ENCODE data around the gene CHD5.

Gene CHD5

GRCh38 chr1:6200188-6200809, 20.2 kb upstream of the CHD5 start:
- no peak for DNase-seq

GRCh38 chr1:6199298-6200187, 19.4 kb upstream of the CHD5 start, which contains the start of gene RPL22:
TSS of gene RPL22 (minus strand) at chr1:6199595. CDS start at chr1:6199573, 22 bp downstream.
- DNase-seq, result peak; percentile 97

- no peak for DNase-seq
Observed at GRCh38 chr1:6198646-6199297, 18.7 kb upstream of the CHD5 start.

- DNase-seq, result no peak
Observed at GRCh38 chr1:6197746-6198427, 17.8 kb upstream of the CHD5 start.

GRCh38 chr1:6191968-6192367, 11.8 kb upstream of the CHD5 start:
- no peak for DNase-seq

- no peak for DNase-seq
Observed at GRCh38 chr1:6188466-6188865, 8.3 kb upstream of the CHD5 start.

- DNase-seq, result no peak
Observed at GRCh38 chr1:6185635-6186382, 5.7 kb upstream of the CHD5 start.

GRCh38 chr1:6185151-6185550, 5.0 kb upstream of the CHD5 start:
- DNase-seq, result no peak

- no peak for DNase-seq
Observed at GRCh38 chr1:6184083-6184783, 4.1 kb upstream of the CHD5 start.

GRCh38 chr1:6183520-6183989, 3.4 kb upstream of the CHD5 start:
- DNase-seq, result no peak

GRCh38 chr1:6181347-6181770, 1.2 kb upstream of the CHD5 start:
- DNase-seq, result no peak

GRCh38 chr1:6180707-6181311, 688 bp upstream of the CHD5 start:
- DNase-seq, result no peak

- no peak for DNase-seq
Observed at GRCh38 chr1:6179564-6180175, 451 bp downstream of the CHD5 start.

GRCh38 chr1:6178751-6179563, 1.2 kb downstream of the CHD5 start:
- no peak for DNase-seq

GRCh38 chr1:6177681-6178380, 2.3 kb downstream of the CHD5 start:
- no peak for DNase-seq

- DNase-seq, result no peak
Observed at GRCh38 chr1:6176779-6177178, 3.3 kb downstream of the CHD5 start.

GRCh38 chr1:6175411-6175828, 4.7 kb downstream of the CHD5 start:
- no peak for DNase-seq

GRCh38 chr1:6174621-6175410, 5.3 kb downstream of the CHD5 start:
- no peak for DNase-seq
